ENCODE data around the gene EZH2. TPM values are rescaled to one million over a fixed set of nuclear protein-coding genes. Genes with fewer than 3 reads are reported as not detected.

EZH2 gene
- total and polyA plus RNA-seq, 2 of the 4 experiments (the other 2 are of a cell fraction): 13.1 to 19.8 TPM

DNA sequence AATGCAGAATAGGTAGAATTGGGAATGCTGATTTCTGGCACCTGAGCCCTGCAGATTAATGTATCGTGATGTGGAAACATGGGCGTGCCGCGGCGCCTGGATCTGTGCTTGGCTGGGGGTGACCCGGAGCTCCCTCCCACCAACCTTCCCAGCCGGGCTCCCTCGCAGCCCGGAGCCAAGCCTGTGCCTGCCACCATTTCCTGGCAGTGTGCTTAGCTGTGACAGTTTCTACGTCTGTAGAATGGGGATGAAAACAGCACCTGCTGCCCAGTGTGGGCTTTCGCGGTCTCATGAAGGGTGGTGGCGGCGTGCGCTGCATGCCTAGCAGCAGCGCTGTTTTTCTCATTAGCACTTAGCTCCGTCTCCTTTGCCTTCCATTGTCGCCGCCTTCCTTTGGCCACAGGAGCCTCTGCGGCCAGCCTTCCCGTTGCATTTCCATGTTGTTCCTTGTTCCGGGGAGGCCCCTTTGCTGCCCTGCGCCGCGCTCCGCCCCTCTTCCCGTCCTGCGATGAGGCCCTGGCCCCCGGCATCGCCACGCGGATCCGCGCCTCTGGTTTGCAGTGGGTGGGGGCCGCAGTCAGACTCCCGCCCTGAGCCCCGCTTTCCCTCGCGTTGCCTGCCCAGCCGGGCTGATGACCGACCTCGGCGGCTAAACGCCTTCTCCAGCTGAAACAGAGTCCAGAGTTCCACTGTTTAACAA lies 101.2 kb downstream of the EZH2 start:
- no peaks in the 10 kb centered on the region for H3K9me3 ChIP-seq (ENCODE audit: control insufficient read depth, insufficient read depth, low read length)
- intact Hi-C loops (cut with micrococcal nuclease) (no loop called here), in situ Hi-C loops (cut with MboI; ENCODE audit: low sequenced_read_pairs) (no loop called here), dilution Hi-C loops (cut with HindIII; ENCODE audit: low sequenced_read_pairs, unreplicated experiment) (no loop called here)
- no peak overlapping the region for H4K8ac ChIP-seq (ENCODE audit: low read depth in 2 of 2, low read length in 2 of 2)
- H3K4ac ChIP-seq (ENCODE audit: low read depth, low read length): no peak overlapping the region
- POLR2A ChIA-PET (ENCODE audit: unreplicated experiment): no interaction called here
- H2BK15ac ChIP-seq (ENCODE audit: low read depth, low read length): no peak overlapping the region
- H2BK5ac ChIP-seq (ENCODE audit: low read depth, low read length, poor library complexity, severe bottlenecking): no peak overlapping the region
- no peak overlapping the region for H2BK120ac ChIP-seq (ENCODE audit: low read depth, low read length)
- H3K36me3 ChIP-seq (ENCODE audit: control insufficient read depth, insufficient read depth, low read length): peaks cover 42% of the 10 kb centered on the region
- TF ChIP-seq CHD1 (IDR thresholded peaks at IDR 0.05; ENCODE audit: low read depth, low read length): no peak
- TF ChIP-seq CEBPB (IDR thresholded peaks at IDR 0.05; ENCODE audit: low read depth, low read length): no peak
- no peak for TF ChIP-seq MXI1 (IDR thresholded peaks at IDR 0.05; ENCODE audit: borderline replicate concordance, low read depth, low read length)
- TF ChIP-seq POLR2A (IDR thresholded peaks at IDR 0.05; ENCODE audit: low read depth, low read length): no peak
- TF ChIP-seq FOS (IDR thresholded peaks at IDR 0.05; ENCODE audit: low read depth, low read length): no peak
- TF ChIP-seq SMC3 (IDR thresholded peaks at IDR 0.05; ENCODE audit: low read depth, low read length): no peak
- TF ChIP-seq, protein P1, sequence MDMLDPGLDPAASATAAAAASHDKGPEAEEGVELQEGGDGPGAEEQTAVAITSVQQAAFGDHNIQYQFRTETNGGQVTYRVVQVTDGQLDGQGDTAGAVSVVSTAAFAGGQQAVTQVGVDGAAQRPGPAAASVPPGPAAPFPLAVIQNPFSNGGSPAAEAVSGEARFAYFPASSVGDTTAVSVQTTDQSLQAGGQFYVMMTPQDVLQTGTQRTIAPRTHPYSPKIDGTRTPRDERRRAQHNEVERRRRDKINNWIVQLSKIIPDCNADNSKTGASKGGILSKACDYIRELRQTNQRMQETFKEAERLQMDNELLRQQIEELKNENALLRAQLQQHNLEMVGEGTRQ (IDR thresholded peaks at IDR 0.05; ENCODE audit: low read depth, low read length): no peak
- TF ChIP-seq RAD21 (IDR thresholded peaks at IDR 0.05; ENCODE audit: low read length): no peak
- no peak for TF ChIP-seq BHLHE40 (IDR thresholded peaks at IDR 0.05; ENCODE audit: low read depth, low read length)
- no peak for TF ChIP-seq RCOR1 (IDR thresholded peaks at IDR 0.05; ENCODE audit: insufficient replicate concordance, low read length)
- TF ChIP-seq, protein P2, sequence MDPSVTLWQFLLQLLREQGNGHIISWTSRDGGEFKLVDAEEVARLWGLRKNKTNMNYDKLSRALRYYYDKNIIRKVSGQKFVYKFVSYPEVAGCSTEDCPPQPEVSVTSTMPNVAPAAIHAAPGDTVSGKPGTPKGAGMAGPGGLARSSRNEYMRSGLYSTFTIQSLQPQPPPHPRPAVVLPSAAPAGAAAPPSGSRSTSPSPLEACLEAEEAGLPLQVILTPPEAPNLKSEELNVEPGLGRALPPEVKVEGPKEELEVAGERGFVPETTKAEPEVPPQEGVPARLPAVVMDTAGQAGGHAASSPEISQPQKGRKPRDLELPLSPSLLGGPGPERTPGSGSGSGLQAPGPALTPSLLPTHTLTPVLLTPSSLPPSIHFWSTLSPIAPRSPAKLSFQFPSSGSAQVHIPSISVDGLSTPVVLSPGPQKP (IDR thresholded peaks at IDR 0.05; ENCODE audit: borderline replicate concordance, low read depth, low read length): no peak
- no peak for TF ChIP-seq MAFK (IDR thresholded peaks at IDR 0.05; ENCODE audit: low read depth, low read length)
- TF ChIP-seq NFE2L2 (IDR thresholded peaks at IDR 0.05; ENCODE audit: low read depth, low read length): no peak
- no peak for TF ChIP-seq RFX5 (IDR thresholded peaks at IDR 0.05; ENCODE audit: low read depth, low read length)
- TF ChIP-seq MAZ (IDR thresholded peaks at IDR 0.05; ENCODE audit: borderline replicate concordance, low read depth, low read length): no peak
- TF ChIP-seq, protein P3, sequence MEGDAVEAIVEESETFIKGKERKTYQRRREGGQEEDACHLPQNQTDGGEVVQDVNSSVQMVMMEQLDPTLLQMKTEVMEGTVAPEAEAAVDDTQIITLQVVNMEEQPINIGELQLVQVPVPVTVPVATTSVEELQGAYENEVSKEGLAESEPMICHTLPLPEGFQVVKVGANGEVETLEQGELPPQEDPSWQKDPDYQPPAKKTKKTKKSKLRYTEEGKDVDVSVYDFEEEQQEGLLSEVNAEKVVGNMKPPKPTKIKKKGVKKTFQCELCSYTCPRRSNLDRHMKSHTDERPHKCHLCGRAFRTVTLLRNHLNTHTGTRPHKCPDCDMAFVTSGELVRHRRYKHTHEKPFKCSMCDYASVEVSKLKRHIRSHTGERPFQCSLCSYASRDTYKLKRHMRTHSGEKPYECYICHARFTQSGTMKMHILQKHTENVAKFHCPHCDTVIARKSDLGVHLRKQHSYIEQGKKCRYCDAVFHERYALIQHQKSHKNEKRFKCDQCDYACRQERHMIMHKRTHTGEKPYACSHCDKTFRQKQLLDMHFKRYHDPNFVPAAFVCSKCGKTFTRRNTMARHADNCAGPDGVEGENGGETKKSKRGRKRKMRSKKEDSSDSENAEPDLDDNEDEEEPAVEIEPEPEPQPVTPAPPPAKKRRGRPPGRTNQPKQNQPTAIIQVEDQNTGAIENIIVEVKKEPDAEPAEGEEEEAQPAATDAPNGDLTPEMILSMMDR (conservative IDR thresholded peaks at IDR 0.05; ENCODE audit: low read depth, low read length): no peak
- no peaks in the 10 kb centered on the region for H4K20me1 ChIP-seq (ENCODE audit: insufficient read depth, low read length)
- peak overlapping the region; percentile 2 for H2AFZ ChIP-seq (replicated peaks; ENCODE audit: low read length, poor library complexity)
- ATAC-seq (ENCODE audit: low read depth) (no peak), DNase-seq (no peak)
- 78% methylated on average over 18 of the region's 44 CpGs; no CpG with 5 or more reads in 1 of the 2 experiments for WGBS, 2 experiments (ENCODE audit: extremely low coverage in 2 of 2, insufficient read length in 1 of 2)
- no peak overlapping the region for H3K14ac ChIP-seq (replicated peaks; ENCODE audit: low read depth, low read length)
- H3K56ac ChIP-seq (ENCODE audit: extremely low read depth, insufficient read depth, low read length): no peak overlapping the region
- H3K27ac ChIP-seq (ENCODE audit: insufficient read depth, low read length): no peak overlapping the region
- CTCF ChIA-PET: no interaction called here
- H3K4me2 ChIP-seq (ENCODE audit: low read depth, low read length): no peak overlapping the region; the same call in 1 of the 2 replicates
- no peak overlapping the region for H2AK9ac ChIP-seq (replicated peaks; ENCODE audit: low read depth, low read length, poor library complexity)
- H3K9me1 ChIP-seq (ENCODE audit: insufficient read depth, low read length): no peaks in the 10 kb centered on the region; the same call in 1 of the 2 replicates
- H3K4me1 ChIP-seq (ENCODE audit: control insufficient read depth, insufficient read depth, low read length): no peaks in the 10 kb centered on the region
- no peak overlapping the region for H3K23ac ChIP-seq (ENCODE audit: low read depth, low read length)
- H3K18ac ChIP-seq (ENCODE audit: low read depth, low read length): no peak overlapping the region
- no peak overlapping the region for H2BK20ac ChIP-seq (ENCODE audit: low read depth, low read length)
- no TSS peak for BruUV-seq (replicated peaks)
- no peak overlapping the region for H2AK5ac ChIP-seq (ENCODE audit: low read depth, low read length)
- no peak overlapping the region for H3K4me3 ChIP-seq (ENCODE audit: insufficient read depth, low read depth, low read length)
- no peak overlapping the region for H4K91ac ChIP-seq (ENCODE audit: insufficient read depth, low read depth, low read length)
- H3K9ac ChIP-seq (ENCODE audit: low read depth, low read length): no peak overlapping the region
- H4K5ac ChIP-seq (ENCODE audit: low read depth, low read length): no peak overlapping the region
- H3K79me1 ChIP-seq (ENCODE audit: low read depth in 1 of 2, low read length in 2 of 2): peaks cover 30 to 36% of the 10 kb centered on the region in 2 experiments
- H3K27me3 ChIP-seq (ENCODE audit: control insufficient read depth, insufficient read depth, low read length): no peaks in the 10 kb centered on the region
